Peyer's patch (tissue), 4 donors: ENCODE data around the gene ZBTB7A. TPM values are rescaled to one million over a fixed set of nuclear protein-coding genes. Genes with fewer than 3 reads are reported as not detected.

Source experiments
- DNase-seq, 3 donors: peaks; one replicate each; pipeline ENCODE4 v3.0.0-alpha.2; 2017 to 2019
- H3K27ac ChIP-seq, 4 donors: fragments of 200-600 bp; sonication (generic); one replicate each; pipeline ENCODE4 v1.5.1; 2016 to 2019
- H3K27me3 ChIP-seq, 2 donors: fragments of 200-600 bp; sonication (generic); one replicate each; pipeline ENCODE4 v1.5.1; 2019
- H3K36me3 ChIP-seq, 3 donors: fragments of 200-600 bp; sonication (generic); one replicate each; pipeline ENCODE4 v1.5.1; 2016 to 2019
- H3K4me1 ChIP-seq, 4 donors: fragments of 200-600 bp; sonication (generic); one replicate each; pipeline ENCODE4 v1.5.1; 2016 to 2019
- H3K4me3 ChIP-seq, 4 donors: fragments of 200-600 bp; sonication (generic); 1 replicate in 3 of 4; 2 replicates in 1 of 4; pipeline ENCODE4 v1.5.1; 2016 to 2019; ENCODE audit warnings: mild to moderate bottlenecking in 1 of 4
- H3K9me3 ChIP-seq, 4 donors: fragments of 200-600 bp; sonication (generic); one replicate each; pipeline ENCODE4 v1.5.1; 2016 to 2019; ENCODE audit warnings: mild to moderate bottlenecking in 1 of 4
- POLR2A ChIP-seq, 2 donors: fragments of 450-650 bp; IDR thresholded peaks; one replicate each; pipeline ENCODE4 v1.5.1; 2017; ENCODE audit warnings: antibody characterized with exemption in 2 of 2, mild to moderate bottlenecking in 2 of 2, moderate library complexity in 2 of 2
- total RNA-seq, 4 donors: library from RNA; depleted of rRNA; stranded (reverse); fragments of >200 nt; gene quantifications; one replicate each; pipeline ENCODE4 v1.1.0, GENCODE V29; 2016
- TF ChIP-seq, protein P1 (sequence below), 6 experiments: fragments of 450-650 bp in 4 of 6; fragments of 200-600 bp in 2 of 6; sonication (generic) in 1 of 6; IDR thresholded peaks; one replicate each; pipeline ENCODE4 v1.5.1; 2017 to 2019; ENCODE audit warnings: antibody characterized with exemption in 6 of 6, mild to moderate bottlenecking in 3 of 6, moderate library complexity in 1 of 6

The ZBTB7A gene
- total RNA-seq, 4 donors from 2014 or later = 74.3 to 149 (median 96.1) TPM

- Histone ChIP-seq H3K4me1 (peaks cover 0 to 31% (median 5%) of the 10 kb centered on the region in 4 donors), H3K36me3 (peaks cover 0 to 91% (median 0%) of the 10 kb centered on the region in 3 donors), H3K4me3 (no peak overlapping the region), H3K9me3 (no peaks in the 10 kb centered on the region), H3K27ac (no peak overlapping the region), H3K27me3 (no peaks in the 10 kb centered on the region)
- DNase-seq = no peak
- no peak for TF ChIP-seq POLR2A (IDR thresholded peaks at IDR 0.05)
- TF ChIP-seq, protein P1, sequence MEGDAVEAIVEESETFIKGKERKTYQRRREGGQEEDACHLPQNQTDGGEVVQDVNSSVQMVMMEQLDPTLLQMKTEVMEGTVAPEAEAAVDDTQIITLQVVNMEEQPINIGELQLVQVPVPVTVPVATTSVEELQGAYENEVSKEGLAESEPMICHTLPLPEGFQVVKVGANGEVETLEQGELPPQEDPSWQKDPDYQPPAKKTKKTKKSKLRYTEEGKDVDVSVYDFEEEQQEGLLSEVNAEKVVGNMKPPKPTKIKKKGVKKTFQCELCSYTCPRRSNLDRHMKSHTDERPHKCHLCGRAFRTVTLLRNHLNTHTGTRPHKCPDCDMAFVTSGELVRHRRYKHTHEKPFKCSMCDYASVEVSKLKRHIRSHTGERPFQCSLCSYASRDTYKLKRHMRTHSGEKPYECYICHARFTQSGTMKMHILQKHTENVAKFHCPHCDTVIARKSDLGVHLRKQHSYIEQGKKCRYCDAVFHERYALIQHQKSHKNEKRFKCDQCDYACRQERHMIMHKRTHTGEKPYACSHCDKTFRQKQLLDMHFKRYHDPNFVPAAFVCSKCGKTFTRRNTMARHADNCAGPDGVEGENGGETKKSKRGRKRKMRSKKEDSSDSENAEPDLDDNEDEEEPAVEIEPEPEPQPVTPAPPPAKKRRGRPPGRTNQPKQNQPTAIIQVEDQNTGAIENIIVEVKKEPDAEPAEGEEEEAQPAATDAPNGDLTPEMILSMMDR (IDR thresholded peaks at IDR 0.05) = no peak
These were observed 45.7 kb upstream of the ZBTB7A start for GRCh38 chr19:4112367-4112766.

GRCh38 chr19:4109626-4109945 lies 42.9 kb upstream of the ZBTB7A start:
- H3K27ac ChIP-seq = peak overlapping the region; percentile 51 to 87 (median 76)

DNA sequence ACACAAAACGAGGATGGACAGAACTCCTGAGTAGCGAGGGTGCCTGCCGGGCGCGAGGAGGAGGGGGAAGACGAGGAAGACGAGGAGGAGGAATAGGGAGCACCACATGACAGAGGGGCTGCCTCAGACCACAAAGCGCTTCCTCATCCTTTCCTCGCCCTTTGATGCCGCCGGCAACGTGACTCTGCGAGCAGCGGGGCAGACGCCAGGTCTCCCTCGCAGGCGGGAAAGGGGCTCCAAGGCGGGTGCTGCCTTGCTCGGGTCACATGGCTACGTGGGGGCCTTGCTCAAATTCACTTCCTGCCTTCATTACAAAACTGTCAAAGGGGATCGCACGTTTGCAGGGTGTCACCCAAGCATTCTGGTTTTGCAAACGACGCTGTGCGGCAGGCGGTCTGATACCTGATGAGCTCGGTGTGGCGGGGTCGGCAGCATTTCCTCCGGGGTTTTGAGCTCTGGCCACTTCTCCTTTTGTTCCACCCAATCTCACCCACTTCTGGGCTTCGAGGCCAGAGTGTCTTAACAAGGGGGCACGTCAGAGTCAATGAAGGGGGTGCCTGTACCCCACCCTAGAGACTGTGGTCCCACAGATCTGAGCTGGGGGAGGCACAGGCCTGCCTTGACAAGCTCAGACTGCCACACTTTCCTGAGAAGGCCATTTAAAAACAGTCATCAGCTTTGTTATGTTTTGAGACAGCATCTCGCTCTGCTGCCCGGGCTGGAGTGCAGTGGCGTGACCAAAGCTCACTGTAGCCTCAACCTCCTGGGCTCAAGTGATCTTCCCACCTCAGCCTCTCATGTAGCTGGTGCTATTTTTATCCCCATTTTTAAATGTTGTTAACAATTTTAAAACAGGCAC lies 42.3 kb upstream of the ZBTB7A start:
- H3K27ac ChIP-seq = peak overlapping the region; percentile 51 to 87 (median 76)
- H3K36me3 ChIP-seq = peaks cover 0 to 87% (median 0%) of the 10 kb centered on the region in 3 donors
- TF ChIP-seq, protein P1 (IDR thresholded peaks at IDR 0.05) = no peak
- no peak for TF ChIP-seq POLR2A (IDR thresholded peaks at IDR 0.05)
- peak in 2 of 3 donors; percentile 88 to 90 for DNase-seq
- no peaks in the 10 kb centered on the region for H3K9me3 ChIP-seq
- H3K27me3 ChIP-seq = no peaks in the 10 kb centered on the region
- H3K4me3 ChIP-seq = peak overlapping the region in 1 of 4 donors; percentile 19
- H3K4me1 ChIP-seq = peaks cover 0 to 23% (median 6%) of the 10 kb centered on the region in 4 donors

More at GRCh38 chr19:4109626-4109945, 42.9 kb upstream of the ZBTB7A start:
- H3K4me1 ChIP-seq = peaks cover 0 to 23% (median 6%) of the 10 kb centered on the region in 4 donors
- peaks cover 0 to 87% (median 0%) of the 10 kb centered on the region in 3 donors for H3K36me3 ChIP-seq
- no peaks in the 10 kb centered on the region for H3K27me3 ChIP-seq
- no peak for DNase-seq
- no peaks in the 10 kb centered on the region for H3K9me3 ChIP-seq
- TF ChIP-seq, protein P1 (IDR thresholded peaks at IDR 0.05) = no peak
- H3K4me3 ChIP-seq = no peak overlapping the region

GRCh38 chr19:4103080-4103433 lies 36.4 kb upstream of the ZBTB7A start:
- no peaks in the 10 kb centered on the region for H3K27me3 ChIP-seq
- no peak for DNase-seq
- H3K36me3 ChIP-seq = peaks cover 0 to 92% (median 0%) of the 10 kb centered on the region in 3 donors
- no peak for TF ChIP-seq POLR2A (IDR thresholded peaks at IDR 0.05)
- TF ChIP-seq, protein P1 (IDR thresholded peaks at IDR 0.05) = no peak
- no peak overlapping the region for H3K4me3 ChIP-seq
- H3K27ac ChIP-seq = no peak overlapping the region
- H3K4me1 ChIP-seq = peaks cover 0 to 6% (median 2%) of the 10 kb centered on the region in 4 donors
- no peaks in the 10 kb centered on the region for H3K9me3 ChIP-seq

GRCh38 chr19:4102339-4103079 lies 35.8 kb upstream of the ZBTB7A start:
- Histone ChIP-seq H3K27me3 (no peaks in the 10 kb centered on the region), H3K9me3 (no peaks in the 10 kb centered on the region), H3K27ac (no peak overlapping the region), H3K4me3 (no peak overlapping the region), H3K36me3 (peaks cover 0 to 92% (median 0%) of the 10 kb centered on the region in 3 donors), H3K4me1 (peaks cover 0 to 6% (median 2%) of the 10 kb centered on the region in 4 donors)
- no peak for DNase-seq
- TF ChIP-seq POLR2A (IDR thresholded peaks at IDR 0.05) = no peak
- TF ChIP-seq, protein P1 (IDR thresholded peaks at IDR 0.05) = no peak
